ENCODE results near the gene KRT39. TPM values are rescaled to one million over a fixed set of nuclear protein-coding genes. Genes with fewer than 3 reads are reported as not detected.

KRT39 gene
- polyA plus RNA-seq, 2 donors, result not detected

DNA sequence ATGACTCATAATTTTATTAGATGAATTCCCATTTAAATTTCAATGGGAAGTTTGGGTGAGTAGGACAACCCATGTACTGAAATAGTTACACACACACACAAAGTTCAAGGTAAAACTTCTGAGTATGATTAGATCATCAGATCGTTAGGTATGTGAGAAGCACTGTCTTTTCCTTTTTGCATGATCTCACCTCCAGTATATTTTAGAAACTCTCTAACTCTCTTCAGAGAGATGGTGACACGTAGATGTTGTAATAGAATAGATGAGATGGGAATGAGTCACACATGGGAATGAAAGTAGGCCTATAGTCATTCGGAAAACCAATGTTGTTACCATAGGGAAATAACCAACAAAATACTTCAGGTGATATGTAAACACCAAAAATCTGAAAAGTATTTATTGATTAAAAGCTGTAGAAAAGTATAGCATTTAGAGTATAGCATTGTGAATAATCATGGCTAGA is 51.5 kb downstream of the KRT39 start:
- no peaks in the 10 kb centered on the region for H3K36me3 ChIP-seq (ENCODE audit: control insufficient read depth in 2 of 2, insufficient read depth in 2 of 2, low read length in 1 of 2)
- H3K27ac ChIP-seq (ENCODE audit: low read depth in 2 of 2, low read length in 1 of 2), result no peak overlapping the region
- H3K27me3 ChIP-seq (ENCODE audit: control insufficient read depth in 1 of 2, insufficient read depth in 2 of 2, low read length in 2 of 2), result no peaks in the 10 kb centered on the region
- peaks cover 0 to 2% of the 10 kb centered on the region in 2 donors for H3K9me3 ChIP-seq (ENCODE audit: control insufficient read depth in 2 of 2, insufficient read depth in 1 of 2, low read depth in 1 of 2, low read length in 1 of 2)
- no peak overlapping the region for H3K4me3 ChIP-seq (ENCODE audit: low read depth in 1 of 2, low read length in 2 of 2)
- peaks cover 0 to under 1% of the 10 kb centered on the region in 2 donors for H3K4me1 ChIP-seq (ENCODE audit: control insufficient read depth in 2 of 2, insufficient read depth in 2 of 2, low read length in 1 of 2)
- WGBS, 2 donors, result 32 to 50% methylated on average over 3 of the region's 3 CpGs

DNA sequence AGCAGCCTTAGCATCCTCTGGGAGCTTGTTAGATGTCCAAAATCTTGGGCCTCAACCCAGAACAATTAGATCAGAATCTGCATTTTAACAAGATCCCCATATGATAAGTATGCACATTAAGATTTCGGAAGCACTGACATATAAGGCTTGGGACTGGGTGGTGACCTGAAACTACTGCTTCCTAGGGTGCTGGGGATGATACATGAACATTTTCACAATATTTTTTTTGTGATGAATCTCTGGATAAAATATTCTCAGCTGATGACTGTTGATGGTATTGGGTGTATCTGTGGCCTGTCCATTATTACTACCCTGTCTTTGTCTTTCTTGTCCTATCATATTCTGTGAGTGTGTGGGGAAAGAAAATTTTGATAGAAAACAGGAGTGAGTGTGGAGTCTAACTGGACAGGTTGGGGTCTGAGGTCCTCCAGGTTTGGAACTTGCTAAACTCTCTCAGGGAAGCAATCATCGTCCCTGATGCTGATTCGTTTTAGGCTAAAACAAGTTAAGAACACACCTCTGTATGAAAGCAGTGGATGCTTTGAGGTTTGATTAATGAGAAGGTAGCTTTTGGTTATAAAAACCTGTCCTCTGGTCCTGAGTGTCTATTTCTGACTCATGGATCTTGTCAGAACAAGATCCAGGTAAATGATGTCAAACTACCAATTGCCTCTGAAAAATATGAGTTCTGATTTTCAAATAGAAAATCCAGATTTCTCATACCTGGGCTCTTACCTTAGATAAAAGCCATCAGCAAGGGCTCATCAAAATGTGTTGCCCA is 52.5 kb downstream of the KRT39 start:
- Histone ChIP-seq H3K4me1 (ENCODE audit: control insufficient read depth in 2 of 2, insufficient read depth in 2 of 2, low read length in 1 of 2) (peaks cover 0 to 2% of the 10 kb centered on the region in 2 donors), H3K27ac (ENCODE audit: low read depth in 2 of 2, low read length in 1 of 2) (peak overlapping the region; percentile 19 to 45), H3K9me3 (ENCODE audit: control insufficient read depth in 2 of 2, insufficient read depth in 1 of 2, low read depth in 1 of 2, low read length in 1 of 2) (peaks cover 0 to 2% of the 10 kb centered on the region in 2 donors), H3K36me3 (ENCODE audit: control insufficient read depth in 2 of 2, insufficient read depth in 2 of 2, low read length in 1 of 2) (no peaks in the 10 kb centered on the region), H3K4me3 (ENCODE audit: low read depth in 1 of 2, low read length in 2 of 2) (no peak overlapping the region), H3K27me3 (ENCODE audit: control insufficient read depth in 1 of 2, insufficient read depth in 2 of 2, low read length in 2 of 2) (no peaks in the 10 kb centered on the region)
- 56 to 79% methylated on average over 3 of the region's 3 CpGs for WGBS, 2 donors

GRCh38 chr17:40912486-40913210 is 54.1 kb downstream of the KRT39 start:
- Histone ChIP-seq H3K27ac (ENCODE audit: low read depth in 2 of 2, low read length in 1 of 2) (peak overlapping the region in 1 of 2 donors; percentile 47), H3K4me1 (ENCODE audit: control insufficient read depth in 2 of 2, insufficient read depth in 2 of 2, low read length in 1 of 2) (peaks cover 0 to 2% of the 10 kb centered on the region in 2 donors), H3K9me3 (ENCODE audit: control insufficient read depth in 2 of 2, insufficient read depth in 1 of 2, low read depth in 1 of 2, low read length in 1 of 2) (peaks cover 0 to 2% of the 10 kb centered on the region in 2 donors), H3K27me3 (ENCODE audit: control insufficient read depth in 1 of 2, insufficient read depth in 2 of 2, low read length in 2 of 2) (no peaks in the 10 kb centered on the region), H3K4me3 (ENCODE audit: low read depth in 1 of 2, low read length in 2 of 2) (no peak overlapping the region), H3K36me3 (ENCODE audit: control insufficient read depth in 2 of 2, insufficient read depth in 2 of 2, low read length in 1 of 2) (no peaks in the 10 kb centered on the region)
- WGBS, 2 donors, result 85 to 86% methylated on average over 13 of the region's 13 CpGs

- no peaks in the 10 kb centered on the region for H3K9me3 ChIP-seq (ENCODE audit: control insufficient read depth in 2 of 2, insufficient read depth in 1 of 2, low read depth in 1 of 2, low read length in 1 of 2)
- H3K4me3 ChIP-seq (ENCODE audit: low read depth in 1 of 2, low read length in 2 of 2), result no peak overlapping the region
- 35 to 47% methylated on average over 3 of the region's 3 CpGs for WGBS, 2 donors
- H3K36me3 ChIP-seq (ENCODE audit: control insufficient read depth in 2 of 2, insufficient read depth in 2 of 2, low read length in 1 of 2), result no peaks in the 10 kb centered on the region
- H3K4me1 ChIP-seq (ENCODE audit: control insufficient read depth in 2 of 2, insufficient read depth in 2 of 2, low read length in 1 of 2), result peaks cover 0 to 2% of the 10 kb centered on the region in 2 donors
- peak overlapping the region; percentile 53 to 80 for H3K27ac ChIP-seq (ENCODE audit: low read depth in 2 of 2, low read length in 1 of 2)
- H3K27me3 ChIP-seq (ENCODE audit: control insufficient read depth in 1 of 2, insufficient read depth in 2 of 2, low read length in 2 of 2), result no peaks in the 10 kb centered on the region
Measured at GRCh38 chr17:40910441-40910841, 56.3 kb downstream of the KRT39 start.

GRCh38 chr17:40909755-40910154 is 57.0 kb downstream of the KRT39 start:
- Histone ChIP-seq H3K9me3 (ENCODE audit: control insufficient read depth in 2 of 2, insufficient read depth in 1 of 2, low read depth in 1 of 2, low read length in 1 of 2) (no peaks in the 10 kb centered on the region), H3K4me1 (ENCODE audit: control insufficient read depth in 2 of 2, insufficient read depth in 2 of 2, low read length in 1 of 2) (peaks cover 0 to 2% of the 10 kb centered on the region in 2 donors), H3K36me3 (ENCODE audit: control insufficient read depth in 2 of 2, insufficient read depth in 2 of 2, low read length in 1 of 2) (no peaks in the 10 kb centered on the region), H3K4me3 (ENCODE audit: low read depth in 1 of 2, low read length in 2 of 2) (no peak overlapping the region), H3K27me3 (ENCODE audit: control insufficient read depth in 1 of 2, insufficient read depth in 2 of 2, low read length in 2 of 2) (no peaks in the 10 kb centered on the region), H3K27ac (ENCODE audit: low read depth in 2 of 2, low read length in 1 of 2) (peak overlapping the region in 1 of 2 donors; percentile 80)
- WGBS, 2 donors, result 26 to 31% methylated on average over 4 of the region's 4 CpGs

- Histone ChIP-seq H3K9me3 (ENCODE audit: control insufficient read depth in 2 of 2, insufficient read depth in 1 of 2, low read depth in 1 of 2, low read length in 1 of 2) (no peaks in the 10 kb centered on the region), H3K27ac (ENCODE audit: low read depth in 2 of 2, low read length in 1 of 2) (peak overlapping the region in 1 of 2 donors; percentile 80), H3K27me3 (ENCODE audit: control insufficient read depth in 1 of 2, insufficient read depth in 2 of 2, low read length in 2 of 2) (no peaks in the 10 kb centered on the region), H3K4me1 (ENCODE audit: control insufficient read depth in 2 of 2, insufficient read depth in 2 of 2, low read length in 1 of 2) (peaks cover 0 to 2% of the 10 kb centered on the region in 2 donors), H3K4me3 (ENCODE audit: low read depth in 1 of 2, low read length in 2 of 2) (no peak overlapping the region), H3K36me3 (ENCODE audit: control insufficient read depth in 2 of 2, insufficient read depth in 2 of 2, low read length in 1 of 2) (no peaks in the 10 kb centered on the region)
- 0 to 1% methylated on average over 5 of the region's 5 CpGs for WGBS, 2 donors
Measured at GRCh38 chr17:40909351-40909750, 57.4 kb downstream of the KRT39 start.

Other genes with a start within 250 kb of the KRT39 start
- gene KRT25, start 211.6 kb downstream of the KRT39 start, polyA plus RNA-seq, result not detected
- gene KRT26, start 194.7 kb downstream of the KRT39 start, polyA plus RNA-seq, result not detected
- under 1 TPM in 1 of 2 donors, not detected in 1; 0.05 TPM for gene KRT27, start 184.4 kb downstream of the KRT39 start, polyA plus RNA-seq
- gene KRT28, start 167.0 kb downstream of the KRT39 start, polyA plus RNA-seq, result not detected
- gene KRT10, start 144.3 kb downstream of the KRT39 start, polyA plus RNA-seq, result 10 to 100 TPM; 30.1 to 41.2 TPM
- not detected for gene KRT12, start 99.7 kb downstream of the KRT39 start, polyA plus RNA-seq
- under 1 TPM; 0.07 to 0.28 TPM for gene KRT20, start 81.7 kb downstream of the KRT39 start, polyA plus RNA-seq
- 10 to 100 TPM in 1 of 2 donors, 1 to 10 TPM in 1; 5.1 to 23.6 TPM for gene KRT23, start 29.3 kb downstream of the KRT39 start, polyA plus RNA-seq
- gene KRT40, start 17.4 kb upstream of the KRT39 start, polyA plus RNA-seq, result under 1 TPM; 0.18 to 0.20 TPM
- not detected for gene KRTAP3-3, start 27.2 kb upstream of the KRT39 start, polyA plus RNA-seq
- gene KRTAP3-2, start 33.0 kb upstream of the KRT39 start, polyA plus RNA-seq, result 10 to 100 TPM in 1 of 2 donors, 1 to 10 TPM in 1; 1.8 to 43.5 TPM
- under 1 TPM in 1 of 2 donors, not detected in 1; 0.39 TPM for gene KRTAP3-1, start 42.2 kb upstream of the KRT39 start, polyA plus RNA-seq
- gene KRTAP1-5, start 60.3 kb upstream of the KRT39 start, polyA plus RNA-seq, result under 1 TPM in 1 of 2 donors, not detected in 1; 0.09 TPM
- not detected for gene KRTAP1-4, start 63.2 kb upstream of the KRT39 start, polyA plus RNA-seq
- not detected for gene KRTAP1-3, start 67.9 kb upstream of the KRT39 start, polyA plus RNA-seq
- under 1 TPM; 0.04 to 0.16 TPM for gene KRTAP1-1, start 74.5 kb upstream of the KRT39 start, polyA plus RNA-seq
- not detected for gene KRTAP2-1, start 80.4 kb upstream of the KRT39 start, polyA plus RNA-seq
- not detected for gene KRTAP2-2, start 88.3 kb upstream of the KRT39 start, polyA plus RNA-seq
- gene KRTAP2-3, start 93.2 kb upstream of the KRT39 start, polyA plus RNA-seq, result under 1 TPM in 1 of 2 donors, not detected in 1; 0.10 TPM
- gene KRTAP2-4, start 98.9 kb upstream of the KRT39 start, polyA plus RNA-seq, result not detected
- gene KRTAP4-7, start 117.2 kb upstream of the KRT39 start, polyA plus RNA-seq, result not detected
- not detected for gene KRTAP4-8, start 131.2 kb upstream of the KRT39 start, polyA plus RNA-seq
- gene KRTAP4-16, start 135.3 kb upstream of the KRT39 start, polyA plus RNA-seq, result not detected
- not detected for gene KRTAP4-9, start 138.4 kb upstream of the KRT39 start, polyA plus RNA-seq
- not detected for gene KRTAP4-11, start 151.4 kb upstream of the KRT39 start, polyA plus RNA-seq
- gene KRTAP4-12, start 157.2 kb upstream of the KRT39 start, polyA plus RNA-seq, result not detected
- not detected for gene KRTAP4-6, start 173.6 kb upstream of the KRT39 start, polyA plus RNA-seq
- not detected for gene KRTAP4-5, start 182.9 kb upstream of the KRT39 start, polyA plus RNA-seq
- gene KRTAP4-4, start 193.8 kb upstream of the KRT39 start, polyA plus RNA-seq, result not detected
- not detected for gene KRTAP4-3, start 201.3 kb upstream of the KRT39 start, polyA plus RNA-seq
- gene KRTAP4-2, start 211.3 kb upstream of the KRT39 start, polyA plus RNA-seq, result not detected
- gene KRTAP4-1, start 218.0 kb upstream of the KRT39 start, polyA plus RNA-seq, result not detected
- not detected for gene KRTAP9-1, start 222.9 kb upstream of the KRT39 start, polyA plus RNA-seq

Data from esophagus (tissue), 2 donors.